HepG2 (cell line): ENCODE results near the gene VAV2. TPM values are rescaled to one million over a fixed set of nuclear protein-coding genes. Genes with fewer than 3 reads are reported as not detected.

Experiments
- ATF3 ChIP-seq: sonication (generic); formaldehyde crosslinking; IDR thresholded peaks from 2 replicates; pipeline ENCODE4 v1.4.0; 2020; ENCODE audit warnings: missing genetic modification reagents
- EHMT2 ChIP-seq: fragments of 200-600 bp; sonication (generic); IDR thresholded peaks from 2 replicates; pipeline ENCODE4 v1.7.0; 2017; ENCODE audit warnings: antibody characterized with exemption, low read depth, low read length, borderline replicate concordance
- FOXA1 ChIP-seq, 2 experiments: fragments of 450-650 bp in 1 of 2; sonication (generic) in 1 of 2; formaldehyde crosslinking in 1 of 2; IDR thresholded peaks; 2 replicates each; pipeline versions ENCODE4 v1.4.0 to v1.6.1; 2016 to 2020; ENCODE audit warnings: missing genetic modification reagents in 1 of 2
- HOXA5 ChIP-seq: sonication (generic); formaldehyde crosslinking; IDR thresholded peaks from 2 replicates; pipeline ENCODE4 v1.4.0; 2020; ENCODE audit warnings: missing genetic modification reagents
- IRF2 ChIP-seq: IDR thresholded peaks from 2 replicates; pipeline ENCODE4 v1.6.1; 2018; ENCODE audit warnings: missing genetic modification reagents, missing compliant biosample characterization
- KDM6A ChIP-seq: IDR thresholded peaks from 2 replicates; pipeline ENCODE4 v1.6.1; 2016; ENCODE audit warnings: low read depth
- RORA ChIP-seq: sonication (generic); formaldehyde crosslinking; IDR thresholded peaks from 2 replicates; pipeline ENCODE4 v1.5.0; 2020; ENCODE audit warnings: mild to moderate bottlenecking, missing genetic modification reagents, moderate library complexity
- SNAPC4 ChIP-seq: sonication (generic); formaldehyde crosslinking; IDR thresholded peaks from 2 replicates; pipeline ENCODE4 v1.4.0; 2020; ENCODE audit warnings: mild to moderate bottlenecking, missing genetic modification reagents
- SP1 ChIP-seq, 2 experiments: fragments of 450-650 bp in 1 of 2; sonication (generic) in 1 of 2; formaldehyde crosslinking in 1 of 2; IDR thresholded peaks; 2 replicates each; pipeline versions ENCODE4 v1.4.0 to v1.6.1; 2016 to 2020; ENCODE audit warnings: missing genetic modification reagents in 1 of 2
- polyA plus RNA-seq, 8 experiments: library from polyadenylated mRNA; depleted of rRNA in 3 of 8; stranded (reverse) in 7 of 8; unstranded in 1 of 8; fragments of >200 nt; fragmentation: Illumina TruSeq in 4 of 8; extraction: Trizol in 4 of 8; gene quantifications; 2 replicates each; pipeline versions ENCODE4 v1.2.1 to v1.2.3, GENCODE V29; 2011 to 2016; ENCODE audit warnings: low read depth in 4 of 8, missing spikeins in 1 of 8, mixed read lengths in 1 of 8; ENCODE audit not compliant: insufficient read depth in 1 of 8
- total RNA-seq, 5 experiments: library from RNA; depleted of rRNA; stranded (reverse); fragments of >200 nt; fragmentation: Illumina TruSeq; extraction: Trizol; gene quantifications; 2 replicates each; pipeline ENCODE4 v1.2.3, GENCODE V29; 2016; ENCODE audit warnings: low read depth in 1 of 5
- TF ChIP-seq, protein P1 (sequence below): sonication (generic); formaldehyde crosslinking; IDR thresholded peaks from 2 replicates; pipeline ENCODE4 v1.4.0; 2020; ENCODE audit warnings: missing genetic modification reagents
- TF ChIP-seq, protein P2 (sequence below): sonication (generic); formaldehyde crosslinking; IDR thresholded peaks from 2 replicates; pipeline ENCODE4 v1.4.0; 2020; ENCODE audit warnings: low read depth, missing genetic modification reagents
- TF ChIP-seq, protein P3 (sequence below): IDR thresholded peaks from 2 replicates; pipeline ENCODE4 v1.6.1; 2016; ENCODE audit warnings: missing biosample characterization, missing genetic modification reagents, low read depth
- TF ChIP-seq, protein P4 (sequence below): conservative IDR thresholded peaks from 2 replicates; pipeline ENCODE4 v1.6.1; 2018; ENCODE audit warnings: missing genetic modification reagents

Gene VAV2
- total and polyA plus RNA-seq, 2 of the 13 experiments (the other 11 are each of a cell fraction or from before 2014, with no cell fraction given) = 22.5 to 22.9 TPM

GRCh38 chr9:133994353-133995011 lies 2.4 kb upstream of the VAV2 start (continued):
- TF ChIP-seq, protein P1, sequence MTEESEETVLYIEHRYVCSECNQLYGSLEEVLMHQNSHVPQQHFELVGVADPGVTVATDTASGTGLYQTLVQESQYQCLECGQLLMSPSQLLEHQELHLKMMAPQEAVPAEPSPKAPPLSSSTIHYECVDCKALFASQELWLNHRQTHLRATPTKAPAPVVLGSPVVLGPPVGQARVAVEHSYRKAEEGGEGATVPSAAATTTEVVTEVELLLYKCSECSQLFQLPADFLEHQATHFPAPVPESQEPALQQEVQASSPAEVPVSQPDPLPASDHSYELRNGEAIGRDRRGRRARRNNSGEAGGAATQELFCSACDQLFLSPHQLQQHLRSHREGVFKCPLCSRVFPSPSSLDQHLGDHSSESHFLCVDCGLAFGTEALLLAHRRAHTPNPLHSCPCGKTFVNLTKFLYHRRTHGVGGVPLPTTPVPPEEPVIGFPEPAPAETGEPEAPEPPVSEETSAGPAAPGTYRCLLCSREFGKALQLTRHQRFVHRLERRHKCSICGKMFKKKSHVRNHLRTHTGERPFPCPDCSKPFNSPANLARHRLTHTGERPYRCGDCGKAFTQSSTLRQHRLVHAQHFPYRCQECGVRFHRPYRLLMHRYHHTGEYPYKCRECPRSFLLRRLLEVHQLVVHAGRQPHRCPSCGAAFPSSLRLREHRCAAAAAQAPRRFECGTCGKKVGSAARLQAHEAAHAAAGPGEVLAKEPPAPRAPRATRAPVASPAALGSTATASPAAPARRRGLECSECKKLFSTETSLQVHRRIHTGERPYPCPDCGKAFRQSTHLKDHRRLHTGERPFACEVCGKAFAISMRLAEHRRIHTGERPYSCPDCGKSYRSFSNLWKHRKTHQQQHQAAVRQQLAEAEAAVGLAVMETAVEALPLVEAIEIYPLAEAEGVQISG (CRISPR knock-in tag) = peak; percentile 41; the same call in 1 of the 2 replicates
- TF ChIP-seq EHMT2 (no peak), FOXA1 (IDR thresholded peaks at IDR 0.05) (no peak), FOXA1 (CRISPR knock-in tag; IDR thresholded peaks at IDR 0.05) (no peak), HOXA5 (no peak), IRF2 (CRISPR knock-in tag) (0 out of 2 replicates have a peak, but pooled peaks have one; percentile 43), SNAPC4 (no peak), RORA (CRISPR knock-in tag) (no peak), ATF3 (CRISPR knock-in tag) (no peak), KDM6A (CRISPR knock-in tag) (no peak), SP1 (IDR thresholded peaks at IDR 0.05) (no peak), SP1 (CRISPR knock-in tag; IDR thresholded peaks at IDR 0.05) (0 out of 2 replicates have a peak, but pooled peaks have one; percentile 27)
- TF ChIP-seq, protein P2, sequence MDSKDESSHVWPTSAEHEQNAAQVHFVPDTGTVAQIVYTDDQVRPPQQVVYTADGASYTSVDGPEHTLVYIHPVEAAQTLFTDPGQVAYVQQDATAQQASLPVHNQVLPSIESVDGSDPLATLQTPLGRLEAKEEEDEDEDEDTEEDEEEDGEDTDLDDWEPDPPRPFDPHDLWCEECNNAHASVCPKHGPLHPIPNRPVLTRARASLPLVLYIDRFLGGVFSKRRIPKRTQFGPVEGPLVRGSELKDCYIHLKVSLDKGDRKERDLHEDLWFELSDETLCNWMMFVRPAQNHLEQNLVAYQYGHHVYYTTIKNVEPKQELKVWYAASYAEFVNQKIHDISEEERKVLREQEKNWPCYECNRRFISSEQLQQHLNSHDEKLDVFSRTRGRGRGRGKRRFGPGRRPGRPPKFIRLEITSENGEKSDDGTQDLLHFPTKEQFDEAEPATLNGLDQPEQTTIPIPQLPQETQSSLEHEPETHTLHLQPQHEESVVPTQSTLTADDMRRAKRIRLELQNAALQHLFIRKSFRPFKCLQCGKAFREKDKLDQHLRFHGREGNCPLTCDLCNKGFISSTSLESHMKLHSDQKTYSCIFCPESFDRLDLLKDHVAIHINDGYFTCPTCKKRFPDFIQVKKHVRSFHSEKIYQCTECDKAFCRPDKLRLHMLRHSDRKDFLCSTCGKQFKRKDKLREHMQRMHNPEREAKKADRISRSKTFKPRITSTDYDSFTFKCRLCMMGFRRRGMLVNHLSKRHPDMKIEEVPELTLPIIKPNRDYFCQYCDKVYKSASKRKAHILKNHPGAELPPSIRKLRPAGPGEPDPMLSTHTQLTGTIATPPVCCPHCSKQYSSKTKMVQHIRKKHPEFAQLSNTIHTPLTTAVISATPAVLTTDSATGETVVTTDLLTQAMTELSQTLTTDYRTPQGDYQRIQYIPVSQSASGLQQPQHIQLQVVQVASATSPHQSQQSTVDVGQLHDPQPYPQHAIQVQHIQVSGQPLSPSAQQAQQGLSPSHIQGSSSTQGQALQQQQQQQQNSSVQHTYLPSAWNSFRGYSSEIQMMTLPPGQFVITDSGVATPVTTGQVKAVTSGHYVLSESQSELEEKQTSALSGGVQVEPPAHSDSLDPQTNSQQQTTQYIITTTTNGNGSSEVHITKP = no peak
- TF ChIP-seq, protein P3, sequence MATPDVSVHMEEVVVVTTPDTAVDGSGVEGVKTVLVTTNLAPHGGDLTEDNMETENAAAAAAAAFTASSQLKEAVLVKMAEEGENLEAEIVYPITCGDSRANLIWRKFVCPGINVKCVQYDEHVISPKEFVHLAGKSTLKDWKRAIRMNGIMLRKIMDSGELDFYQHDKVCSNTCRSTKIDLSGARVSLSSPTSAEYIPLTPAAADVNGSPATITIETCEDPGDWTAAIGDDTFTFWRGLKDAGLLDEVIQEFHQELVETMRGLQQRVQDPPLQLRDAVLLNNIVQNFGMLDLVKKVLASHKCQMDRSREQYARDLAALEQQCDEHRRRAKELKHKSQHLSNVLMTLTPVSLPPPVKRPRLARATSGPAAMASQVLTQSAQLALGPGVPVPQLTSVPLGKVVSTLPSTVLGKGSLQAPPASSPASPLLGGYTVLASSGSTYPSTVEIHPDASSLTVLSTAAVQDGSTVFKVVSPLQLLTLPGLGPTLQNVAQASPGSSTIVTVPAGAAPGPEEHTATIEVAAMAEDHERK (CRISPR knock-in tag) = no peak
- TF ChIP-seq, protein P4, sequence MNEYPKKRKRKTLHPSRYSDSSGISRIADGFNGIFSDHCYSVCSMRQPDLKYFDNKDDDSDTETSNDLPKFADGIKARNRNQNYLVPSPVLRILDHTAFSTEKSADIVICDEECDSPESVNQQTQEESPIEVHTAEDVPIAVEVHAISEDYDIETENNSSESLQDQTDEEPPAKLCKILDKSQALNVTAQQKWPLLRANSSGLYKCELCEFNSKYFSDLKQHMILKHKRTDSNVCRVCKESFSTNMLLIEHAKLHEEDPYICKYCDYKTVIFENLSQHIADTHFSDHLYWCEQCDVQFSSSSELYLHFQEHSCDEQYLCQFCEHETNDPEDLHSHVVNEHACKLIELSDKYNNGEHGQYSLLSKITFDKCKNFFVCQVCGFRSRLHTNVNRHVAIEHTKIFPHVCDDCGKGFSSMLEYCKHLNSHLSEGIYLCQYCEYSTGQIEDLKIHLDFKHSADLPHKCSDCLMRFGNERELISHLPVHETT = no peak
